ENCODE measurements around the gene PICK1.

- TF ChIP-seq CTCF (IDR thresholded peaks at IDR 0.05; ENCODE audit: low read depth, low read length, missing input control) (no peak), MAX (IDR thresholded peaks at IDR 0.05) (no peak), HNF4A (conservative IDR thresholded peaks at IDR 0.05) (no peak), ZBTB33 (IDR thresholded peaks at IDR 0.05) (no peak), GABPA (IDR thresholded peaks at IDR 0.05 in 1 of 2, conservative IDR thresholded peaks at IDR 0.05 in 1 of 2) (no peak), TAF1 (conservative IDR thresholded peaks at IDR 0.05) (no peak), REST (IDR thresholded peaks at IDR 0.05) (no peak)
Measured at GRCh38 chr22:38081941-38082828, 25.0 kb downstream of the PICK1 start.

All from liver (tissue), 3 donors.